A673 (cell line): ENCODE results near the gene PHAF1. TPM values are rescaled to one million over a fixed set of nuclear protein-coding genes. Genes with fewer than 3 reads are reported as not detected.
A peak's percentile ranks its signal among the peaks of the same experiment; 100 is the strongest.

Experiments
- BruUV-seq: library from RNA; stranded (reverse); fragments of 400-500 nt; replicated peaks from 2 replicates; lab custom pipeline; 2021; lab: Mats Ljungman, UMichigan
- CTCF ChIA-PET: fragments of 300-600 bp; sonication (Branson Sonifier 250); formaldehyde crosslinking; loops from one replicate; lab custom pipeline; 2022; ENCODE audit warnings: antibody characterized with exemption; lab: Charles Lee
- POLR2A ChIA-PET: fragments of 300-600 bp; sonication (Branson Sonifier 250); formaldehyde crosslinking; loops from one replicate; lab custom pipeline; 2022; ENCODE audit warnings: antibody characterized with exemption; ENCODE audit not compliant: low non-redundant PET; lab: Charles Lee
- DNase-seq: peaks from one replicate; pipeline ENCODE4 v3.0.0-alpha.2; 2015; ENCODE audit warnings: low spot score
- H3K27ac ChIP-seq: fragments of 200-600 bp; sonication (generic); 2 replicates; pipeline ENCODE4 v1.5.1; 2016; ENCODE audit warnings: mixed run types, low read depth, mild to moderate bottlenecking, mixed read lengths, antibody characterized with exemption, low read length; ENCODE audit not compliant: poor library complexity, severe bottlenecking
- H3K27me3 ChIP-seq: fragments of 200-600 bp; sonication (generic); replicated peaks from 2 replicates; pipeline ENCODE4 v1.6.1; 2017; ENCODE audit warnings: mixed run types, low read depth, mild to moderate bottlenecking, mixed read lengths, antibody characterized with exemption, low read length; ENCODE audit not compliant: insufficient read depth, poor library complexity
- H3K36me3 ChIP-seq: fragments of 200-600 bp; sonication (generic); 2 replicates; pipeline ENCODE4 v1.6.1; 2016; ENCODE audit warnings: mixed run types, mild to moderate bottlenecking, mixed read lengths, antibody characterized with exemption, low read length; ENCODE audit not compliant: insufficient read depth, poor library complexity, severe bottlenecking
- H3K4me1 ChIP-seq: fragments of 200-600 bp; sonication (generic); 2 replicates; pipeline ENCODE4 v1.6.1; 2017; ENCODE audit warnings: mixed run types, mild to moderate bottlenecking, mixed read lengths, antibody characterized with exemption, low read length; ENCODE audit not compliant: insufficient read depth, poor library complexity, severe bottlenecking
- H3K4me3 ChIP-seq: fragments of 200-600 bp; sonication (generic); 2 replicates; pipeline ENCODE4 v1.5.1; 2016; ENCODE audit warnings: low read depth, mixed run types, mild to moderate bottlenecking, mixed read lengths, low read length; ENCODE audit not compliant: poor library complexity, severe bottlenecking
- H3K9me3 ChIP-seq: fragments of 200-600 bp; sonication (generic); 2 replicates; pipeline ENCODE4 v1.6.1; 2016; ENCODE audit warnings: mixed run types, low read depth, mild to moderate bottlenecking, mixed read lengths, antibody characterized with exemption, low read length; ENCODE audit not compliant: poor library complexity, severe bottlenecking
- CTCF ChIP-seq: fragments of 300-800, 200-600 bp; sonication (generic); conservative IDR thresholded peaks from 2 replicates; pipeline ENCODE4 v1.5.1; 2017; ENCODE audit warnings: low read depth, mild to moderate bottlenecking, antibody characterized with exemption, low read length, moderate library complexity, mixed read lengths
- EZH2 ChIP-seq: fragments of 200-600 bp; sonication (generic); IDR thresholded peaks from 2 replicates; pipeline ENCODE4 v1.6.1; 2017; ENCODE audit warnings: borderline replicate concordance, low read depth, mild to moderate bottlenecking, mixed read lengths, antibody characterized with exemption, low read length; ENCODE audit not compliant: poor library complexity, severe bottlenecking
- intact Hi-C: fragments of 100-400 bp; cut with micrococcal nuclease; formaldehyde crosslinking; loops from one replicate; pipeline ENCODE4 v1.10.0; 2022; ENCODE audit not compliant: unreplicated experiment
- total RNA-seq: library from RNA; stranded (reverse); gene quantifications from 2 replicates; pipeline ENCODE4 v1.2.3, GENCODE V29; 2021

Gene PHAF1
- total RNA-seq, 1 experiment from 2014 or later, result 23.2 TPM

GRCh38 chr16:67158637-67159600 lies 49.2 kb downstream of the PHAF1 start:
- Histone ChIP-seq H3K27me3 (no peaks in the 10 kb centered on the region), H3K4me1 (peaks cover 7% of the 10 kb centered on the region), H3K4me3 (peak overlapping the region; percentile 88), H3K36me3 (no peaks in the 10 kb centered on the region), H3K27ac (peak overlapping the region; percentile 60), H3K9me3 (no peaks in the 10 kb centered on the region)
- DNase-seq, result peak; percentile 75
- POLR2A ChIA-PET, result no interaction called here
- CTCF ChIA-PET, result interaction anchor here (0.9 to 2.8 kb wide), 2 partner anchors 11 to 141 kb away, joined by 3 to 8 read pairs; partner anchors contain the start of gene NOL3
- TF ChIP-seq EZH2, result no peak
- TSS peak; percentile 25 for BruUV-seq
- intact Hi-C loops, result loop anchor here (10.0 kb wide), 1 partner anchor 264 kb away; no protein-coding TSS in a partner anchor

- BruUV-seq, result no TSS peak
- H3K4me3 ChIP-seq, result no peak overlapping the region
- intact Hi-C loops, result loop anchor here (2.0 kb wide), 2 partner anchors 65 to 185 kb away; partner anchors contain the start of gene TMEM208
Observed at GRCh38 chr16:67161595-67162058, 51.9 kb downstream of the PHAF1 start.

GRCh38 chr16:67162506-67163163 lies 52.9 kb downstream of the PHAF1 start:
- intact Hi-C loops, result no loop called here
- no peak overlapping the region for H3K4me3 ChIP-seq
- no peak overlapping the region for H3K27ac ChIP-seq
- BruUV-seq, result no TSS peak
- peaks cover 4% of the 10 kb centered on the region for H3K4me1 ChIP-seq
- no peaks in the 10 kb centered on the region for H3K27me3 ChIP-seq
- H3K36me3 ChIP-seq, result no peaks in the 10 kb centered on the region
- H3K9me3 ChIP-seq, result no peaks in the 10 kb centered on the region
- ChIA-PET CTCF (no interaction called here), POLR2A (no interaction called here)
- DNase-seq, result peak; percentile 33
- no peak for TF ChIP-seq EZH2
- no peak for TF ChIP-seq CTCF

More at GRCh38 chr16:67161595-67162058, 51.9 kb downstream of the PHAF1 start:
- no peaks in the 10 kb centered on the region for H3K27me3 ChIP-seq
- no peaks in the 10 kb centered on the region for H3K36me3 ChIP-seq
- CTCF ChIA-PET, result no interaction called here
- POLR2A ChIA-PET, result no interaction called here
- DNase-seq, result no peak
- no peaks in the 10 kb centered on the region for H3K9me3 ChIP-seq
- H3K27ac ChIP-seq, result no peak overlapping the region
- peaks cover 4% of the 10 kb centered on the region for H3K4me1 ChIP-seq
- TF ChIP-seq CTCF (no peak), EZH2 (no peak)
